Keratinocyte (primary cell): ENCODE data around the gene PAX7. TPM values are rescaled to one million over a fixed set of nuclear protein-coding genes. Genes with fewer than 3 reads are reported as not detected.

Source experiments
- DNase-seq: peaks from one replicate; pipeline ENCODE4 v3.0.0-alpha.2; 2011; ENCODE audit warnings: low read depth, missing footprints, low spot score
- FAIRE-seq: peaks from 2 replicates; lab custom pipeline; 2011; peaks lifted over from hg19 to GRCh38; lab: Jason Lieb, UNC
- H2AFZ ChIP-seq: 2 replicates; pipeline ENCODE4 v1.6.0; 2012; ENCODE audit warnings: low read length, control low read depth, inconsistent platforms; ENCODE audit not compliant: control insufficient read depth
- H3K27ac ChIP-seq: 2 replicates; pipeline ENCODE4 v1.5.1; 2011; ENCODE audit warnings: low read length; ENCODE audit not compliant: control insufficient read depth, insufficient read depth
- H3K27me3 ChIP-seq: 3 replicates; pipeline ENCODE4 v1.6.0; 2011; ENCODE audit warnings: low read length; ENCODE audit not compliant: control insufficient read depth, insufficient read depth; ENCODE audit errors: extremely low read depth
- H3K36me3 ChIP-seq, 2 experiments: 2 replicates in 1 of 2; 3 replicates in 1 of 2; pipeline ENCODE4 v1.5.1; 2011; ENCODE audit warnings: low read length in 2 of 2, mild to moderate bottlenecking in 1 of 2; ENCODE audit not compliant: control insufficient read depth in 2 of 2, insufficient read depth in 2 of 2; ENCODE audit errors: extremely low read depth in 1 of 2
- H3K4me1 ChIP-seq: 3 replicates; pipeline ENCODE4 v1.5.1; 2011; ENCODE audit warnings: low read length; ENCODE audit not compliant: control insufficient read depth, insufficient read depth; ENCODE audit errors: extremely low read depth
- H3K4me2 ChIP-seq: 3 replicates; pipeline ENCODE4 v1.6.0; 2011; ENCODE audit warnings: low read depth, low read length; ENCODE audit not compliant: control insufficient read depth, insufficient read depth; ENCODE audit errors: extremely low read depth
- H3K4me3 ChIP-seq, 3 experiments: fragments of 200-600 bp in 1 of 3; sonication (generic) in 1 of 3; 2 replicates in 2 of 3; 3 replicates in 1 of 3; pipeline ENCODE4 v1.5.1; 2011 to 2016; ENCODE audit warnings: low read length in 3 of 3, mild to moderate bottlenecking in 3 of 3, control low read depth in 2 of 3, inconsistent platforms in 1 of 3, low read depth in 1 of 3, mixed read lengths in 1 of 3, mixed run types in 1 of 3, moderate library complexity in 1 of 3; ENCODE audit not compliant: control insufficient read depth in 2 of 3, insufficient read depth in 2 of 3; ENCODE audit errors: extremely low read depth in 1 of 3
- H3K79me2 ChIP-seq: 2 replicates; pipeline ENCODE4 v1.6.0; 2012; ENCODE audit warnings: low read length; ENCODE audit not compliant: control insufficient read depth, insufficient read depth
- H3K9ac ChIP-seq: 3 replicates; pipeline ENCODE4 v1.6.0; 2011; ENCODE audit warnings: low read length; ENCODE audit not compliant: control insufficient read depth, insufficient read depth; ENCODE audit errors: extremely low read depth
- H3K9me1 ChIP-seq: 3 replicates; pipeline ENCODE4 v1.6.0; 2011; ENCODE audit warnings: low read length; ENCODE audit not compliant: control insufficient read depth, insufficient read depth; ENCODE audit errors: extremely low read depth
- H3K9me3 ChIP-seq: 2 replicates; pipeline ENCODE4 v1.5.1; 2012; ENCODE audit warnings: low read depth, low read length; ENCODE audit not compliant: control insufficient read depth
- H4K20me1 ChIP-seq: 3 replicates; pipeline ENCODE4 v1.6.0; 2011; ENCODE audit warnings: low read length; ENCODE audit not compliant: control insufficient read depth, insufficient read depth; ENCODE audit errors: extremely low read depth
- EZH2 ChIP-seq: IDR thresholded peaks from one replicate; pipeline ENCODE4 v1.6.1; 2012; ENCODE audit warnings: inconsistent platforms, mild to moderate bottlenecking, low read length, moderate library complexity
- dilution Hi-C: fragments of 300-500 bp; cut with MboI; formaldehyde crosslinking; loops from one replicate; pipeline ENCODE4 v1.7.0; 2020; ENCODE audit warnings: low sequenced_read_pairs; ENCODE audit not compliant: extremely low pct_ligation_motif_present
- polyA plus RNA-seq, 5 experiments: library from polyadenylated mRNA; depleted of rRNA in 3 of 5; stranded (reverse) in 3 of 5; stranded (forward) in 1 of 5; unstranded in 1 of 5; fragments of >200 nt; gene quantifications; 1 replicate in 1 of 5; 2 replicates in 3 of 5; 3 replicates in 1 of 5; pipeline versions ENCODE4 v1.2.1 to v1.2.3, GENCODE V29; 2011 to 2012; ENCODE audit warnings: missing spikeins in 2 of 5, low read depth in 1 of 5, low replicate concordance in 1 of 5
- TF ChIP-seq, protein P1 (sequence below), 3 experiments: IDR thresholded peaks in 1 of 3; conservative IDR thresholded peaks in 1 of 3; optimal IDR thresholded peaks in 1 of 3; 2 replicates in 2 of 3; 3 replicates in 1 of 3; pipeline versions ENCODE3 to v1.5.1; 2011; ENCODE audit warnings: low read length in 3 of 3, mild to moderate bottlenecking in 3 of 3, moderate library complexity in 2 of 3, control low read depth in 1 of 3, inconsistent platforms in 1 of 3; ENCODE audit not compliant: insufficient read depth in 2 of 3; ENCODE audit errors: extremely low read depth in 1 of 3

Gene PAX7
- polyA plus RNA-seq, 1 donor (not counting 4 experiments of a cell fraction or from before 2014, with no cell fraction given): not detected

DNA sequence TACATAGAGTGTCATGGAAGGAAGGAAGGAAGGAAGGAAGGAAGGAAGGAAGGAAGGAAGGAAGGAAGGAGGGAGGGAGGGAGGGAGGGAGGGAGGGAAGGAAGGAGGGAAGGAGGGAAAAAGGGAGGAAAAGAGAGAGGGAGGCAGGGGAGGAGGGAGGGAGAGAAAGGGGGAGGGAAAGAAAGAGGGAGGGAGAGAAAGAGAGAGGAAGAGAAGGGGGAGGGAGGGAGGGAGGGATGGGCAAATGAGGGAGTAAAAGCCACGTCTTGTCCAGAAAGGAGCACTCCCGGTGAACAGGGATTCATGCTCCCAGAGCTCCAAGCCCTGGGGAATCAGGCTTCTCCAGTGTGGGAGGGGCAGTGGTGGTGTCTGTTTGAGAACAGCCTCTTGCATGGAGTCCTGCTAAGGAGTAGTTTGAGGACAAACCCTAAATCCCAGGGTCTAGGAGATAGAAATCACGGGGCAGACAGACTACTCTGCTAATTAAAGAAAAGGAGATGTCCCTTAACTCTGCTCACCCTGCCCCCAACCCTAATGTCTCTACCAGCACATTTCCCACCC lies 157.3 kb downstream of the PAX7 start:
- Histone ChIP-seq H3K4me2 (no peak overlapping the region), H3K27ac (no peak overlapping the region)
- FAIRE-seq: no peak

GRCh38 chr1:18789246-18789645 lies 158.6 kb downstream of the PAX7 start:
- no peaks in the 10 kb centered on the region for H3K4me1 ChIP-seq
- FAIRE-seq (no peak), DNase-seq (no peak)
- no peak overlapping the region for H3K4me3 ChIP-seq
- no peaks in the 10 kb centered on the region for H3K36me3 ChIP-seq
- H3K9me1 ChIP-seq: no peaks in the 10 kb centered on the region
- H3K9me3 ChIP-seq: no peaks in the 10 kb centered on the region
- H3K9ac ChIP-seq: no peak overlapping the region
- no peak overlapping the region for H3K4me2 ChIP-seq
- peaks cover 29% of the 10 kb centered on the region for H3K27me3 ChIP-seq
- TF ChIP-seq, protein P1, sequence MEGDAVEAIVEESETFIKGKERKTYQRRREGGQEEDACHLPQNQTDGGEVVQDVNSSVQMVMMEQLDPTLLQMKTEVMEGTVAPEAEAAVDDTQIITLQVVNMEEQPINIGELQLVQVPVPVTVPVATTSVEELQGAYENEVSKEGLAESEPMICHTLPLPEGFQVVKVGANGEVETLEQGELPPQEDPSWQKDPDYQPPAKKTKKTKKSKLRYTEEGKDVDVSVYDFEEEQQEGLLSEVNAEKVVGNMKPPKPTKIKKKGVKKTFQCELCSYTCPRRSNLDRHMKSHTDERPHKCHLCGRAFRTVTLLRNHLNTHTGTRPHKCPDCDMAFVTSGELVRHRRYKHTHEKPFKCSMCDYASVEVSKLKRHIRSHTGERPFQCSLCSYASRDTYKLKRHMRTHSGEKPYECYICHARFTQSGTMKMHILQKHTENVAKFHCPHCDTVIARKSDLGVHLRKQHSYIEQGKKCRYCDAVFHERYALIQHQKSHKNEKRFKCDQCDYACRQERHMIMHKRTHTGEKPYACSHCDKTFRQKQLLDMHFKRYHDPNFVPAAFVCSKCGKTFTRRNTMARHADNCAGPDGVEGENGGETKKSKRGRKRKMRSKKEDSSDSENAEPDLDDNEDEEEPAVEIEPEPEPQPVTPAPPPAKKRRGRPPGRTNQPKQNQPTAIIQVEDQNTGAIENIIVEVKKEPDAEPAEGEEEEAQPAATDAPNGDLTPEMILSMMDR (optimal IDR thresholded peaks at IDR 0.05 in 1 of 3, IDR thresholded peaks at IDR 0.05 in 1 of 3, conservative IDR thresholded peaks at IDR 0.05 in 1 of 3; ENCODE audit: extremely low read depth in 1 of 3, insufficient read depth in 2 of 3, low read length in 3 of 3): no peak
- dilution Hi-C loops: no loop called here
- no peaks in the 10 kb centered on the region for H4K20me1 ChIP-seq
- H3K79me2 ChIP-seq: no peaks in the 10 kb centered on the region
- no peak overlapping the region for H2AFZ ChIP-seq
- H3K27ac ChIP-seq: no peak overlapping the region

More for the DNA sequence above, 157.3 kb downstream of the PAX7 start:
- H2AFZ ChIP-seq: no peak overlapping the region
- no peak for TF ChIP-seq EZH2
- TF ChIP-seq, protein P1 (optimal IDR thresholded peaks at IDR 0.05 in 1 of 3, IDR thresholded peaks at IDR 0.05 in 1 of 3, conservative IDR thresholded peaks at IDR 0.05 in 1 of 3; ENCODE audit: extremely low read depth in 1 of 3, insufficient read depth in 2 of 3, low read length in 3 of 3): no peak
- no peaks in the 10 kb centered on the region for H3K9me1 ChIP-seq
- H3K4me3 ChIP-seq: no peak overlapping the region
- H3K27me3 ChIP-seq: peaks cover 25% of the 10 kb centered on the region
- H3K4me1 ChIP-seq: no peaks in the 10 kb centered on the region
- no peaks in the 10 kb centered on the region for H3K36me3 ChIP-seq
- dilution Hi-C loops: no loop called here
- H3K9ac ChIP-seq: no peak overlapping the region
- H3K79me2 ChIP-seq: no peaks in the 10 kb centered on the region
- no peaks in the 10 kb centered on the region for H4K20me1 ChIP-seq
- no peaks in the 10 kb centered on the region for H3K9me3 ChIP-seq
- DNase-seq: no peak
